Neuronal stem cell (in vitro differentiated cells): ENCODE data around the gene P3H4.
A peak's percentile ranks its signal among the peaks of the same experiment; 100 is the strongest.

Source experiments
- DNase-seq: peaks from one replicate; pipeline ENCODE4 v3.0.0-alpha.2; 2013; ENCODE audit warnings: low spot score
- H2AFZ ChIP-seq: one replicate; pipeline ENCODE4 v1.6.1; 2013; ENCODE audit warnings: mild to moderate bottlenecking, low read length, inconsistent platforms
- H2AK5ac ChIP-seq: 2 replicates; pipeline ENCODE4 v1.6.1; 2013; ENCODE audit warnings: low read depth, mild to moderate bottlenecking, inconsistent platforms, low read length, moderate library complexity, mixed read lengths
- H2BK120ac ChIP-seq: 2 replicates; pipeline ENCODE4 v1.6.1; 2013; ENCODE audit warnings: low read depth, mild to moderate bottlenecking, inconsistent platforms, low read length, moderate library complexity, mixed read lengths
- H2BK12ac ChIP-seq: one replicate; pipeline ENCODE4 v1.6.1; 2013; ENCODE audit warnings: low read length, inconsistent platforms
- H2BK15ac ChIP-seq: 2 replicates; pipeline ENCODE4 v1.6.1; 2013; ENCODE audit warnings: mild to moderate bottlenecking, low read length, inconsistent platforms, mixed read lengths
- H2BK5ac ChIP-seq: one replicate; pipeline ENCODE4 v1.6.1; 2013; ENCODE audit warnings: inconsistent platforms, mild to moderate bottlenecking, low read length, moderate library complexity
- H3K14ac ChIP-seq: one replicate; pipeline ENCODE4 v1.6.1; 2013; ENCODE audit warnings: low read length, inconsistent platforms
- H3K18ac ChIP-seq: 2 replicates; pipeline ENCODE4 v1.6.1; 2013; ENCODE audit warnings: low read length, inconsistent platforms
- H3K23ac ChIP-seq: 2 replicates; pipeline ENCODE4 v1.6.1; 2013; ENCODE audit warnings: low read depth, mild to moderate bottlenecking, mixed read lengths, low read length, inconsistent platforms; ENCODE audit not compliant: poor library complexity
- H3K27ac ChIP-seq: replicated peaks from 3 replicates; pipeline ENCODE4 v1.5.1; 2013; ENCODE audit warnings: low read length, inconsistent platforms
- H3K27me3 ChIP-seq, 3 experiments: 2 replicates each; pipeline ENCODE4 v1.6.1; 2013; ENCODE audit warnings: low read length in 3 of 3, mild to moderate bottlenecking in 2 of 3, inconsistent platforms in 1 of 3, low read depth in 1 of 3, mixed read lengths in 1 of 3, moderate library complexity in 1 of 3; ENCODE audit not compliant: control insufficient read depth in 3 of 3, insufficient read depth in 3 of 3
- H3K36me3 ChIP-seq, 2 donors: replicated peaks in 1 of 2; 2 replicates each; pipeline ENCODE4 v1.6.1; 2013; ENCODE audit warnings: low read length in 2 of 2; ENCODE audit not compliant: control insufficient read depth in 2 of 2, insufficient read depth in 2 of 2
- H3K4ac ChIP-seq: 2 replicates; pipeline ENCODE4 v1.6.1; 2013; ENCODE audit warnings: inconsistent platforms, mild to moderate bottlenecking, low read length, moderate library complexity
- H3K4me1 ChIP-seq, 2 donors: 1 replicate in 1 of 2; 2 replicates in 1 of 2; pipeline ENCODE4 v1.6.1; 2013; ENCODE audit warnings: low read length in 2 of 2, low read depth in 1 of 2; ENCODE audit not compliant: control insufficient read depth in 2 of 2, insufficient read depth in 1 of 2
- H3K4me2 ChIP-seq: one replicate; pipeline ENCODE4 v1.6.1; 2013; ENCODE audit warnings: mild to moderate bottlenecking, low read length, inconsistent platforms; ENCODE audit not compliant: insufficient read depth, poor library complexity, severe bottlenecking
- H3K4me3 ChIP-seq, 2 donors: 2 replicates each; pipeline ENCODE4 v1.5.1; 2013; ENCODE audit warnings: low read length in 2 of 2, mild to moderate bottlenecking in 2 of 2, inconsistent platforms in 1 of 2, moderate library complexity in 1 of 2
- H3K79me1 ChIP-seq: one replicate; pipeline ENCODE4 v1.6.1; 2013; ENCODE audit warnings: low read depth, mild to moderate bottlenecking, inconsistent platforms, low read length, moderate library complexity
- H3K9ac ChIP-seq: one replicate; pipeline ENCODE4 v1.6.1; 2013; ENCODE audit warnings: mild to moderate bottlenecking, low read depth, low read length, inconsistent platforms; ENCODE audit not compliant: poor library complexity
- H3K9me3 ChIP-seq, 2 donors: replicated peaks in 1 of 2; 2 replicates each; pipeline versions ENCODE3 to v1.6.1; 2013; ENCODE audit warnings: low read length in 2 of 2, mild to moderate bottlenecking in 2 of 2, inconsistent platforms in 1 of 2, low read depth in 1 of 2, mixed read lengths in 1 of 2, moderate library complexity in 1 of 2; ENCODE audit not compliant: control insufficient read depth in 2 of 2, insufficient read depth in 1 of 2
- H4K8ac ChIP-seq: one replicate; pipeline ENCODE4 v1.6.1; 2013; ENCODE audit warnings: low read depth, mild to moderate bottlenecking, inconsistent platforms, low read length, moderate library complexity
- H4K91ac ChIP-seq: one replicate; pipeline ENCODE4 v1.6.1; 2013; ENCODE audit warnings: low read length, low read depth, mild to moderate bottlenecking, inconsistent platforms; ENCODE audit not compliant: poor library complexity
- WGBS, 2 donors: extraction: QIAGEN DNeasy Blood & Tissue Kit; methylation state at CpG; one replicate each; pipeline ENCODE4 v1.1.7; 2013; ENCODE audit warnings: missing lambda C conversion rate in 2 of 2, mixed read lengths in 1 of 2; ENCODE audit not compliant: insufficient read length in 2 of 2, insufficient replicate concordance in 1 of 2; ENCODE audit errors: extremely low coverage in 2 of 2; 5-methylcytosine and 5-hydroxymethylcytosine counted together

Gene P3H4

DNA sequence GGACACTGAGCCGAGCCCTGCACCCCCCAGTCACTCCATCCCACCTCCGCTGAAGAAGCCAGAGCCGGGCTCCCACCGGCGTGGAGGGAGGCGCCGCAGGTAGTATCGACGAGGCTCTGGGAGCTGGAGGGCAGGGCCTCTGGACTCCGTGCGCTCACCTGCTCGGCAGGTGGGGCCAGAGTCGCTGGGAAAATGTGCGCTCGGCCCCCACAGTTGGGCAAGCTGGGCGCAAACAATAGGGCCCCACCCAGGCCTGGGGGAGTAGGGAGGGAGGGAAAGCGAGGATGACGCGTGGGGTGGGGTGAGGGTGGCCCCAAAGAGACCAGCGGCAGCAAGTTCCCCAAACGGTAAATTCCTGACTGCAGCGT lies 25.9 kb downstream of the P3H4 start:
- Histone ChIP-seq H4K8ac (no peak overlapping the region), H3K79me1 (peaks cover 2% of the 10 kb centered on the region)
- DNase-seq, result no peak

DNA sequence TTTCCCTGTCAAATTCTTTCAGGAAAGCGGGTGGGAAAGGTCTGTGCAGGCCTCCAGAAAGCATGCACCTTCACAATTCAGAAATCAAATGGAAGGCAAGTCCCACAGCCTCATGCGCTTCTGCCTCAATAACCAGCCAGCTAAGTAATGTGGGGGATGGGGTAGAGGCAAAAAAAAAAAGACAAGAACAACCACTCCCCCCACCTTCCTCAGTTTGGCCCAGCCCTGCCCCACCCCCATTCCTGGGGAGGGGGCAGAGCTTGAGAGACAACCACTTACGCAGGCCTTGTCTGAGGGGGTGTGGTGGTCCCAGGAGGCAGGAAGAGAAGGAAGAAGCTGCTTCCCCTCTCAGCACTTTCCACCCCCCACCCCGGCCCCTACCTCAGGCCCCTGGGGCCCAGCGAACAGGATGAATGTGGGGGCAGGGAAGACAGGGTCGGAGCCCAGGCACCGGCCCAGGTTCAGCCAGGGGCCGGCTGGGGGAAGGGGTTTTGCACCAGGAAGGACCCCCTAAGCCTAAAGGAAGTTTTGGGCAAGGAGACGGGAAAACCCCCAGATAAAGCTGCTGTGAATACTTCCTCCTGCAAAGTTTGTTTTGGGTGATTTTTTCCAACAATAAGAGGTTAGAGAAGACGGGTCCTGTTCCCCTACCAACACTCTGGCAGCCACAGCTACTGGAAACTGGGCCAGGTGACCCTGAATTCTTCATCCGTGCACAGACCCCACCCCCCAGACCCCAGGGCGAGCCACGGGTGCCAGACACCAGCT lies 26.5 kb downstream of the P3H4 start:
- H3K36me3 ChIP-seq, result no peaks in the 10 kb centered on the region
- peak overlapping the region; percentile 66 to 91 for H3K4me3 ChIP-seq
- peak overlapping the region; percentile 93 for H3K4me2 ChIP-seq
- no peak overlapping the region for H3K14ac ChIP-seq
- H3K4ac ChIP-seq, result peak overlapping the region; percentile 86
- H4K8ac ChIP-seq, result no peak overlapping the region
- peak overlapping the region; percentile 96 for H3K18ac ChIP-seq
- no CpG with 5 or more reads among the region's 13 CpGs for WGBS, 2 donors
- H3K23ac ChIP-seq, result peak overlapping the region; percentile 95
- H3K27me3 ChIP-seq, result no peaks in the 10 kb centered on the region
- peaks cover 9 to 21% of the 10 kb centered on the region in 2 donors for H3K4me1 ChIP-seq
- no peak overlapping the region for H4K91ac ChIP-seq
- peaks cover 2% of the 10 kb centered on the region for H3K79me1 ChIP-seq
- H2BK120ac ChIP-seq, result peak overlapping the region; percentile 69
- H2BK12ac ChIP-seq, result no peak overlapping the region
- peak overlapping the region; percentile 94 for H3K27ac ChIP-seq
- DNase-seq, result peak; percentile 90
- peak overlapping the region; percentile 93 for H2BK15ac ChIP-seq
- H3K9ac ChIP-seq, result peak overlapping the region; percentile 92
- H2BK5ac ChIP-seq, result peak overlapping the region; percentile 72
- H2AK5ac ChIP-seq, result peak overlapping the region; percentile 96
- peak overlapping the region; percentile 83 for H2AFZ ChIP-seq
- peaks cover 0 to 1% of the 10 kb centered on the region in 2 donors for H3K9me3 ChIP-seq

More for the DNA sequence above, 25.9 kb downstream of the P3H4 start:
- Histone ChIP-seq H3K27ac (peak overlapping the region; percentile 92), H3K18ac (peak overlapping the region; percentile 96), H2BK5ac (peak overlapping the region; percentile 14), H3K4me2 (peak overlapping the region; percentile 93), H3K9ac (peak overlapping the region; percentile 92), H3K36me3 (no peaks in the 10 kb centered on the region), H3K9me3 (peaks cover 0 to 1% of the 10 kb centered on the region in 2 donors), H2BK12ac (no peak overlapping the region), H3K14ac (no peak overlapping the region), H2BK120ac (peak overlapping the region; percentile 37), H4K91ac (no peak overlapping the region), H3K27me3 (no peaks in the 10 kb centered on the region), H3K4me1 (peaks cover 9 to 21% of the 10 kb centered on the region in 2 donors), H2AK5ac (peak overlapping the region; percentile 76), H3K4me3 (peak overlapping the region; percentile 66 to 91), H2BK15ac (peak overlapping the region; percentile 93), H3K23ac (peak overlapping the region; percentile 95), H2AFZ (peak overlapping the region; percentile 83), H3K4ac (peak overlapping the region; percentile 86)
- no CpG with 5 or more reads among the region's 22 CpGs for WGBS, 2 donors

DNA sequence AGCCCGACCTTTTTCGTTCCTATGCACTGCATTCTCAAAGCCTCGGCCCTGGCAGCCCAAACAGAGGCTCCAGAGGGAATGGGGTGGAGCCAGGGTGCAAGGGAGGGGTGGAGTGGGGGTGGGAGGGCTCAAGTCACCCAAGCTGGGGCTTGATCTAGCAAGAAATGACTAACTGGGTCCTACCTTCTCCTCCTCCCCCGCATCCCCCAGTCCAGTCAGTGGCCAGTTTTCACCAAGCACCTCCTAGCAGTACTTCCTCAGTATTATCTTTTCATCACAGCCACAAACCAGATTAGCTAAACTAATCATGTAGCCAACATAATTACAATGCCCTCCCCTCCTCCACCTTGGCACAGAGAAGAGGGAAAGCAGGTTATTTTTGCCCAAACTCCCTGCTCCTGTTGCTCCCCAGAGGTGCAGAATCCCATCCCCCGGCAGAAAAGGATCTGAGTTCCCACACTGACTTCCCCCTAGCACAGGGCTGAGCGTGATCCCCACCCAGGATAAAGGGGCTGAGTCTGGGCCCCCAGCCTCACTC lies 27.5 kb downstream of the P3H4 start:
- no peak overlapping the region for H3K4ac ChIP-seq
- H3K23ac ChIP-seq, result no peak overlapping the region
- peak overlapping the region; percentile 72 for H2BK5ac ChIP-seq
- peak overlapping the region; percentile 78 for H3K18ac ChIP-seq
- no peak overlapping the region for H3K14ac ChIP-seq
- DNase-seq, result no peak
- H3K79me1 ChIP-seq, result peaks cover 2% of the 10 kb centered on the region
- H2AK5ac ChIP-seq, result peak overlapping the region; percentile 96
- peak overlapping the region; percentile 83 for H2AFZ ChIP-seq
- peak overlapping the region; percentile 69 for H2BK120ac ChIP-seq
- H3K4me1 ChIP-seq, result peaks cover 9 to 21% of the 10 kb centered on the region in 2 donors
- peak overlapping the region; percentile 94 for H3K27ac ChIP-seq
- no peaks in the 10 kb centered on the region for H3K27me3 ChIP-seq
- H2BK12ac ChIP-seq, result no peak overlapping the region
- H3K9ac ChIP-seq, result no peak overlapping the region
- no peaks in the 10 kb centered on the region for H3K9me3 ChIP-seq
- peak overlapping the region; percentile 93 for H3K4me2 ChIP-seq
- H3K36me3 ChIP-seq, result no peaks in the 10 kb centered on the region
- H4K8ac ChIP-seq, result no peak overlapping the region
- H4K91ac ChIP-seq, result no peak overlapping the region
- H3K4me3 ChIP-seq, result peak overlapping the region; percentile 18 to 66
- no CpG with 5 or more reads among the region's 6 CpGs for WGBS, 2 donors
- H2BK15ac ChIP-seq, result no peak overlapping the region

DNA sequence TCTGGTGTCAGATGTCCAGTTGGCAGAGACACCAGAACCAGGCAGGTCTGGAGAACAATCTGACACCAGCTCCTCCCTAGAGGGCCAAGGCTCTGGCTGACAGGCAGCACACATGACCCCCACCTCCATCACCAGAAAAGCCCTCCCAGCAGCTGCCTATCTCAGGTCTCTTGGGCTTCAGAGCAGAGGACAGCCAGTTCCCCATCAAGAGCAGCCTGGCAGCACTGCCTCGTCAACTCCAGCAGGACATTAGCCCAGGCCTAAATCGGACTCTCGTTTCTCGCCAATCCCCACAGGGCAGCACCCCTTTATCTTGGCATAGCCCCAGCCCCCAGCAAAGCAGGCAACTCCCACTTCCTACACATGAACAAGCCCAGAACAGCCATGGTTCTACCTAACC lies 29.6 kb downstream of the P3H4 start:
- no peak overlapping the region for H2AFZ ChIP-seq
- peaks cover 0 to 2% of the 10 kb centered on the region in 2 donors for H3K36me3 ChIP-seq
- peaks cover 19 to 27% of the 10 kb centered on the region in 2 donors for H3K4me1 ChIP-seq
- H2BK120ac ChIP-seq, result no peak overlapping the region
- no CpG with 5 or more reads among the region's 4 CpGs for WGBS, 2 donors
- H3K27ac ChIP-seq, result no peak overlapping the region
- H3K79me1 ChIP-seq, result peaks cover 2% of the 10 kb centered on the region
- no peaks in the 10 kb centered on the region for H3K27me3 ChIP-seq
- no peak overlapping the region for H3K4me2 ChIP-seq
- H3K4ac ChIP-seq, result no peak overlapping the region
- no peak for DNase-seq
- no peaks in the 10 kb centered on the region for H3K9me3 ChIP-seq
- H2BK5ac ChIP-seq, result no peak overlapping the region
- no peak overlapping the region for H3K23ac ChIP-seq
- H4K91ac ChIP-seq, result no peak overlapping the region
- no peak overlapping the region for H2BK12ac ChIP-seq
- no peak overlapping the region for H2BK15ac ChIP-seq
- H2AK5ac ChIP-seq, result no peak overlapping the region
- H3K4me3 ChIP-seq, result no peak overlapping the region
- H3K9ac ChIP-seq, result no peak overlapping the region
- H4K8ac ChIP-seq, result no peak overlapping the region
- H3K14ac ChIP-seq, result no peak overlapping the region
- no peak overlapping the region for H3K18ac ChIP-seq
